ENCODE data around the gene RAB11FIP4.

Gene RAB11FIP4

GRCh38 chr17:31581491-31581890, 190.0 kb downstream of the RAB11FIP4 start:
- ATAC-seq (no peak), DNase-seq (ENCODE audit: low spot score in 2 of 2) (no peak)
- Mint-ChIP-seq H3K27ac (no peak overlapping the region), H3K36me3 (no peaks in the 10 kb centered on the region), H3K4me3 (no peak overlapping the region), H3K4me1 (peaks cover 22% of the 10 kb centered on the region), H3K9me3 (no peaks in the 10 kb centered on the region)

DNA sequence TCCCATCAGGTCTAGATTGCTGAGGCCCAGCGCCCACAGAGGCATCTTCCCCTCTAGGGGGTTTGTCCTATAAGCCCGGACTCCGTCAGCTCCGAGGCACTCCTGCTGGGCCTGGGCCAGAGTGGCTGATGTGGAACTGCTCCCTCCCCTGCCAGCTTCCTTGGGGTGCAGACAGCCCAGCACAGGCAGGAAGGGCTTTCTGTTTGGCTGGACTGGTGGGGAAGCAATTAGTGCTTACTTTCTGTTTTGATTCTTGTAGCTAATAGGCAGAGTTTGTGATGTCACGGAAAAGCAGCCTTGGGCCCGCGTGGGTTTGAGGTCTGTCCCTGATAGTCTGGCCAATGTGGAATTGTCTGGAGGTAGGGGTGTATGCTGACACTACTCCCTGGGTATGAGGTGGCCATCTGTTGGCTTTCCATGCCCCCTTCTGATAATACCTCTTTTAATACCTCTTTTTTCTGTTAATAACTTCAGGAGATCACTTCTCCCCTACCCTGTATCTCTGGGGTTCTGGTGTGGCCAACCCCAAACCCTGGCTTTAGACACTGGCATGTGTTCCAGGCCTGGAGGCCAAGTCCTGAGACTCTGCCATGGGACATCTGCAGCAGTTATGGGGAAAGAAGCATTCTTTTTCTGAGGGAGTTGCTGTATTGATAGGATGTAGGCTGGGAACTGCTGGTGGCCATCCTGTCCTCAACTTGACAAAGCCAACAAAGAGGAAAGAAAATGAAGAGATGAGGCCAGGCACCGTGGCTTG, 190.9 kb downstream of the RAB11FIP4 start:
- DNase-seq (ENCODE audit: low spot score in 2 of 2) (no peak), ATAC-seq (no peak)
- Mint-ChIP-seq H3K4me3 (no peak overlapping the region), H3K27ac (peak overlapping the region; percentile 68), H3K36me3 (no peaks in the 10 kb centered on the region), H3K4me1 (peaks cover 22% of the 10 kb centered on the region), H3K9me3 (no peaks in the 10 kb centered on the region)

GRCh38 chr17:31583772-31584356, 192.4 kb downstream of the RAB11FIP4 start:
- Mint-ChIP-seq H3K27ac (no peak overlapping the region), H3K9me3 (no peaks in the 10 kb centered on the region), H3K4me1 (peaks cover 22% of the 10 kb centered on the region), H3K36me3 (no peaks in the 10 kb centered on the region), H3K4me3 (no peak overlapping the region)
- DNase-seq (ENCODE audit: low spot score in 2 of 2), result no peak
- ATAC-seq, result no peak

DNA sequence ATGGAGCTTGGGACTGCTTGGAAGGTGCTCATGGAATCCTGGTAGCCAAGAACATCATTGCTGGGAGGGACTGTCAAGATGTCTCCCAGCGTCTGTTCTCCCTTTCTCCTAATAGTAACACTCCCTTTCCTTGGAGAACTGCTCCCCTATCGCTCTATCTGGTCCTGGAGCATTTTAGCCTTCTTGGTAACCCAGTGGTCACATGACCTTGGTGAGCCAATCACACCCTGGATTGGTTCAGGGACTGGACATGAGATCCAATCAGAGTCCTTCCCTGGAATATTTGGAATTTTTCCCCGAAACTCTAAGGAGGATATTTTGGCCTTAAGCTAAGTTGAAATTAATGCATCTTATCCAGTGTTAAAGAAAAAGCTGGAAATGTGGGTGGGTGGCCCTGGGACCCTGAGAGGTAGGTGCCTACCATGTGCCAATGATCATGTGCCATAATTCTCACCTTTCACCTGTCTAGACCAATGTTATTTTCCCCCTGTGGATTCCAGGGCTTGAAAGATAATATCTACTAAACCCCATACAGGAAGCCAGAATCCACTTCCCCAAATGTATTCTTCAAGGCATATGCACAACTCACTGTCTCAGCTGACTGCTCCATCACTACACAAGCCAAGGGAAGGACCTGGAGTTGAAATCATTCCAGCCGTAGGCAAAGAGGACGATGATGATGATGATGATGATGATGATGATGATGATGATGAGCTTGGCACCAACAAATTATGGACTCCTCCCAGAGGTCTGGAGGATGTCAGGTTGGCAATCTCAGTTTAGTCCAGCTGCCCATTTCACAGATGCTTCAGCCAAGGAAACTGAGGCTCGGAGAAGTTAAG, 193.2 kb downstream of the RAB11FIP4 start:
- H3K36me3 Mint-ChIP-seq, result no peaks in the 10 kb centered on the region
- ATAC-seq (no peak), DNase-seq (ENCODE audit: low spot score in 2 of 2) (no peak)
- no peak overlapping the region for H3K27ac Mint-ChIP-seq
- H3K4me3 Mint-ChIP-seq, result no peak overlapping the region
- H3K4me1 Mint-ChIP-seq, result peaks cover 22% of the 10 kb centered on the region
- H3K9me3 Mint-ChIP-seq, result no peaks in the 10 kb centered on the region

- H3K9me3 Mint-ChIP-seq, result no peaks in the 10 kb centered on the region
These were observed 193.8 kb downstream of the RAB11FIP4 start for GRCh38 chr17:31585280-31585630.

DNA sequence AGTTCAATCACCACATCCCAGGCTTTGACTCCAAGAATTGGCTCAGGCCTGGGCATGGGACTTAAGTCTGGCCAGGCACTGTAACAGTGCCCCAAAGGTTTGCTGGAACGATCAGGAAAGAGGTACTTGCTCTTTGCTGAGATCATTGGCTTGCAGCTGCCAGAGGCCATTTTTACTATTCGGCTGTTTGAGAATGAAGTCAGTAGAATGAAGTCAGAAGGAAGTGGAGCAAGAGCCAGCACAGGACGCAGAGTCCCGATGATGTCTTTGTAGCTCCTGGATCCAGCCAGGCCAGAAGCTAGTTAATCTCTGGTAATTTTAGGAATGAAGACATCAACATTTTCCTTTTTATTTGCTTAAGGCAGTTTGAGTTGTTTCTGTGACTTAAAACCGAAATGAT, 195.5 kb downstream of the RAB11FIP4 start:
- Mint-ChIP-seq H3K36me3 (no peaks in the 10 kb centered on the region), H3K9me3 (no peaks in the 10 kb centered on the region), H3K4me3 (no peak overlapping the region), H3K27ac (no peak overlapping the region), H3K4me1 (peaks cover 8% of the 10 kb centered on the region)
- DNase-seq (ENCODE audit: low spot score in 2 of 2), result no peak
- no peak for ATAC-seq

More at GRCh38 chr17:31585280-31585630, 193.8 kb downstream of the RAB11FIP4 start:
- peaks cover 22% of the 10 kb centered on the region for H3K4me1 Mint-ChIP-seq
- ATAC-seq (no peak), DNase-seq (ENCODE audit: low spot score in 2 of 2) (no peak)
- H3K36me3 Mint-ChIP-seq, result no peaks in the 10 kb centered on the region
- H3K4me3 Mint-ChIP-seq, result no peak overlapping the region
- no peak overlapping the region for H3K27ac Mint-ChIP-seq

DNA sequence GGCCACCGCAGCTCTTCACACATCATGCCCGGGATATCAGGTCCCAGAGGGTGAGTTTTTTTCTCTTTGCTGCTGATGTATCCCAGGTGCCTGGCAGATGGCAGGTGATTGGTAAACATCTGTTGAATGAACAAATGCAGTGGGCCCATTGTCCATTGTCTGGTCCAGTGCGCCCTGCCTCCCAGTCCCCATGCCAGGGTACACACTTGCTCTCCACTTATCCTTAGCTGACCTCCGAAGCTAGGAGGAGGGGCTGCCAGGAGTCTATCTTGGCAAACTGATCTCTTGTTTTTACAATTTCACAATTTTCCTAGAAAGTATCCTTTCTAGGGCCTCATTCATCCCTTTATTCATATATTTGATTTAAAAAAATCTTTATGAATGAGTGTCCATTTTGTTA, 196.0 kb downstream of the RAB11FIP4 start:
- Mint-ChIP-seq H3K4me3 (no peak overlapping the region), H3K27ac (no peak overlapping the region), H3K36me3 (no peaks in the 10 kb centered on the region), H3K4me1 (peaks cover 3% of the 10 kb centered on the region), H3K9me3 (no peaks in the 10 kb centered on the region)
- DNase-seq (ENCODE audit: low spot score in 2 of 2) (no peak), ATAC-seq (no peak)

Data from stimulated activated effector memory CD8-positive, alpha-beta T cell treated with anti-CD3 and anti-CD28 coated beads, Interleukin-12 subunit alpha, Interleukin-12 subunit beta, amount 100 ng/mL, for 72 hours (primary cell).